Loucy (cell line): ENCODE data around the gene ME3.

Source experiments
- CTCF ChIP-seq: fragments of 200-600 bp; sonication (generic); conservative IDR thresholded peaks from 2 replicates; pipeline ENCODE4 v1.5.1; 2014; ENCODE audit warnings: mild to moderate bottlenecking, antibody characterized with exemption, low read length
- EZH2phosphoT487 ChIP-seq: fragments of 200-600 bp; IDR thresholded peaks from 2 replicates; pipeline ENCODE4 v1.6.1; 2018; ENCODE audit warnings: antibody characterized with exemption, mild to moderate bottlenecking, moderate library complexity, borderline replicate concordance

GRCh38 chr11:86555866-86556265, 116.5 kb downstream of the ME3 start:
- TF ChIP-seq CTCF (no peak), EZH2phosphoT487 (no peak)
